Heart right ventricle (tissue), 16 donors: ENCODE measurements around the gene COX6A2. TPM values are rescaled to one million over a fixed set of nuclear protein-coding genes. Genes with fewer than 3 reads are reported as not detected.

ENCODE experiments used
- ATAC-seq, 8 donors: fragments of 200-7000 bp; cut with Tn5 transposase; one replicate each; pipeline ENCODE4 v1.9.1; 2020; ENCODE audit warnings: mild to moderate bottlenecking in 8 of 8, moderate library complexity in 8 of 8, moderate number of reproducible peaks in 1 of 8
- DNase-seq, 2 donors: peaks; one replicate each; pipeline ENCODE4 v3.0.0-alpha.2; 2020
- H3K27ac ChIP-seq, 10 donors: fragments of 200-600 bp; sonication (generic) in 2 of 10; one replicate each; pipeline versions ENCODE4 v1.5.0 to v1.8.0; 2020 to 2022; ENCODE audit warnings: mild to moderate bottlenecking in 3 of 10
- H3K27me3 ChIP-seq, 7 donors: fragments of 200-600 bp; one replicate each; pipeline ENCODE4 v1.8.0; 2021 to 2022; ENCODE audit warnings: mild to moderate bottlenecking in 2 of 7
- H3K36me3 ChIP-seq, 9 donors: fragments of 200-600 bp; sonication (generic) in 1 of 9; one replicate each; pipeline versions ENCODE4 v1.5.0 to v1.8.0; 2020 to 2022; ENCODE audit warnings: mild to moderate bottlenecking in 2 of 9
- H3K4me1 ChIP-seq, 9 donors: fragments of 200-600 bp; sonication (generic) in 1 of 9; one replicate each; pipeline versions ENCODE4 v1.5.0 to v1.8.0; 2020 to 2022; ENCODE audit warnings: mild to moderate bottlenecking in 4 of 9
- H3K4me3 ChIP-seq, 10 donors: fragments of 200-600 bp; sonication (generic) in 2 of 10; one replicate each; pipeline versions ENCODE4 v1.5.0 to v1.8.0; 2020 to 2022; ENCODE audit warnings: mild to moderate bottlenecking in 7 of 10, moderate library complexity in 2 of 10
- H3K9me3 ChIP-seq, 11 donors: fragments of 200-600 bp in 10 of 11; sonication (generic) in 2 of 11; one replicate each; pipeline versions ENCODE4 v1.5.0 to v1.8.0; 2013 to 2022; ENCODE audit warnings: mild to moderate bottlenecking in 2 of 11, control low read depth in 1 of 11, moderate library complexity in 1 of 11
- CTCF ChIP-seq, 9 donors: fragments of 200-600 bp; sonication (generic) in 2 of 9; IDR thresholded peaks; one replicate each; pipeline versions ENCODE4 v1.5.0 to v1.8.0; 2021 to 2022; ENCODE audit warnings: antibody characterized with exemption in 9 of 9, mild to moderate bottlenecking in 5 of 9, moderate library complexity in 1 of 9
- WGBS, 2 donors: extraction: QIAGEN DNeasy Blood & Tissue Kit; methylation state at CpG; one replicate each; pipeline ENCODE4 v1.1.7; 2013; ENCODE audit warnings: inconsistent platforms in 1 of 2; 5-methylcytosine and 5-hydroxymethylcytosine counted together
- intact Hi-C, 10 donors: fragments of 100-400 bp; cut with DNase I; formaldehyde crosslinking; loops; one replicate each; pipeline versions ENCODE4 v1.11.1 to v1.14.2; 2022
- polyA plus RNA-seq, 2 donors: library from polyadenylated mRNA; stranded (reverse); fragments of 200-250 nt; gene quantifications; one replicate each; pipeline ENCODE4 v1.2.3, GENCODE V29; 2013
- total RNA-seq, 10 donors: library from RNA; stranded (reverse); fragmentation: NEBNext Ultra II Directional in 3 of 10; extraction: Animal tissue kit (Norgen Biotek cat#: 25700) in 3 of 10; gene quantifications; one replicate each; pipeline versions ENCODE4 v1.2.1 to v1.2.4, GENCODE V29; 2021 to 2023
- donor health status: Arrhythmogenic right ventricular cardiomyopathy.
- donor health status: ischemic (EF 13 %, LVEDD 7.1; RV severe dilation, severe dysfunction).
- donor health status: healthy with polysubstance abuse.
- donor health status: DM: no; HTN: yes; CAD: no.
- donor health status: DM: no; HTN: no; CAD: no.
- donor health status: ischemic (EF 25% LVEDD 6.9; RV normal size, moderate dysfunction).
- donor health status: ischemic (EF 25% LVEDD 5.7; RV mildly dilated, moderate dysfunction).
- donor health status: healthy.
- donor health status: DM: yes; HTN: yes; CAD: no.
- donor health status: Ischemic cardiomyopathy.
- donor health status: ischemic (EF 35%, LVEDD 5.7; RV mildly dilated, moderate dysfunction).
- donor health status: nonischemic (EF 11% LVEDD 7.7; RV severe dilation, severe dysfunction).
- donor health status: DM: yes; HTN: yes; CAD: no.
- donor health status: PGD.
- donor health status: ischemic (EF 29% LVEDD 5.4; RV normal size, mild dysfunction).
- donor health status: nonischemic (EF 23%, LVEDD 6.1; RV moderate dilation, normal function).

COX6A2 gene
- total and polyA plus RNA-seq, 12 donors = 615 to 9,450 (median 1,411) TPM

- ATAC-seq = no peak
- intact Hi-C loops = no loop called here
- no peak overlapping the region for H3K27ac ChIP-seq
- DNase-seq = no peak
- TF ChIP-seq CTCF (IDR thresholded peaks at IDR 0.05) = no peak
- no peaks in the 10 kb centered on the region for H3K4me1 ChIP-seq
- H3K36me3 ChIP-seq = no peaks in the 10 kb centered on the region
- H3K27me3 ChIP-seq = peaks cover 0 to 6% (median 0%) of the 10 kb centered on the region in 7 donors
- H3K9me3 ChIP-seq = no peaks in the 10 kb centered on the region
- H3K4me3 ChIP-seq = no peak overlapping the region
- WGBS, 2 donors = 77 to 84% methylated on average over 11 of the region's 11 CpGs
Observed at GRCh38 chr16:31416371-31416770, 11.8 kb downstream of the COX6A2 start.

GRCh38 chr16:31414706-31415105 lies 13.5 kb downstream of the COX6A2 start:
- intact Hi-C loops = no loop called here
- no peak for TF ChIP-seq CTCF (IDR thresholded peaks at IDR 0.05)
- Histone ChIP-seq H3K36me3 (no peaks in the 10 kb centered on the region), H3K27ac (no peak overlapping the region), H3K4me1 (no peaks in the 10 kb centered on the region), H3K4me3 (no peak overlapping the region), H3K27me3 (peaks cover 0 to 11% (median 0%) of the 10 kb centered on the region in 7 donors), H3K9me3 (no peaks in the 10 kb centered on the region)
- WGBS, 2 donors = 77 to 80% methylated on average over 4 of the region's 4 CpGs
- ATAC-seq (no peak), DNase-seq (no peak)

- Histone ChIP-seq H3K4me3 (no peak overlapping the region), H3K9me3 (no peaks in the 10 kb centered on the region), H3K27ac (no peak overlapping the region), H3K36me3 (no peaks in the 10 kb centered on the region), H3K27me3 (peaks cover 0 to 14% (median 0%) of the 10 kb centered on the region in 7 donors), H3K4me1 (no peaks in the 10 kb centered on the region)
- no peak for ATAC-seq
- WGBS, 2 donors = 84 to 85% methylated on average over 4 of the region's 4 CpGs
- intact Hi-C loops = no loop called here
- no peak for DNase-seq
- TF ChIP-seq CTCF (IDR thresholded peaks at IDR 0.05) = no peak
Observed at GRCh38 chr16:31413943-31414342, 14.2 kb downstream of the COX6A2 start.

- Histone ChIP-seq H3K27ac (no peak overlapping the region), H3K36me3 (no peaks in the 10 kb centered on the region), H3K9me3 (no peaks in the 10 kb centered on the region), H3K4me3 (no peak overlapping the region), H3K27me3 (peaks cover 0 to 20% (median 0%) of the 10 kb centered on the region in 7 donors), H3K4me1 (no peaks in the 10 kb centered on the region)
- no peak for ATAC-seq
- WGBS, 2 donors = 90% methylated on average over 5 of the region's 5 CpGs
- intact Hi-C loops = no loop called here
- no peak for DNase-seq
- no peak for TF ChIP-seq CTCF (IDR thresholded peaks at IDR 0.05)
Observed at GRCh38 chr16:31413381-31413780, 14.8 kb downstream of the COX6A2 start.
